HG02852 (cell line): ENCODE measurements around the gene PAQR6.
A peak's percentile ranks its signal among the peaks of the same experiment; 100 is the strongest.

Experiments
- ATAC-seq: cut with Tn5 transposase; IDR thresholded peaks from one replicate; pipeline ENCODE4 v1.9.1; 2021; ENCODE audit warnings: mild to moderate bottlenecking, moderate library complexity; ENCODE audit not compliant: unreplicated experiment

The PAQR6 gene

DNA sequence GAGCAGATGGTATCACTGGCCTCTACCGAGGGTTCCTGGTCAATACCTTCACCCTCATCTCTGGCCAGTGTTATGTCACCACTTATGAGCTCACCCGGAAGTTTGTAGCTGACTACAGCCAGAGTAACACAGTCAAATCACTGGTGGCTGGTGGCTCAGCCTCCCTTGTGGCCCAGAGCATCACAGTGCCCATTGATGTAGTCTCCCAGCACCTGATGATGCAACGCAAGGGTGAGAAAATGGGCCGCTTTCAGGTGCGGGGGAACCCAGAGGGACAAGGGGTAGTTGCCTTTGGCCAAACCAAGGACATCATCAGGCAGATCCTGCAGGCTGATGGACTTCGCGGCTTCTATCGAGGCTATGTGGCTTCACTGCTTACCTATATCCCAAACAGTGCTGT is 47.8 kb downstream of the PAQR6 start:
- no peak for ATAC-seq

DNA sequence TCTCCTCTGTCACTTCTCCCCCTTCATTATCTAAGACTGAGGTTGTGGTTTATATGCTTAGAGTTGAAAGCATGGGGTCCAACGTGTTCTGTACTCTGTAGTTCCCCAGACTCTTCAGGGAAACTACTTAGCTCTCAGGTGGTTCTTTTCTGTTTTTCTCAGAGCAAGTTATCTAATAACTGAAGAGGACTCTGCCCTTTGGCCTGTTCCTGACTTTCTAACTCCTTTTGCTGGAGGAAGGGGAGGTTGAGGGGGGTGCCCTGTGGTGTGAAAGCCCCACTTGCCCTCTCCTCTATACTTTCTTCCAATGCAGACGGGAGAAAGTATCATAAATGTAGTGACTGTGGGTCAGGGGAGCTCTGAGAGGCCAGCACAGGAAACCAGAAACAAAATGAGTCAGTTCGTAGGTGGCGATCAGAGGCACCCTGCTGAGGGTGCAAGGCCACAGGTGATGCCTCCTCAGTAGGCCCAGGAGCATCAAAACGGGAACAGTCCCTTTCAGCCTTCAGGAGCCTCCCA is 49.0 kb downstream of the PAQR6 start:
- no peak for ATAC-seq

DNA sequence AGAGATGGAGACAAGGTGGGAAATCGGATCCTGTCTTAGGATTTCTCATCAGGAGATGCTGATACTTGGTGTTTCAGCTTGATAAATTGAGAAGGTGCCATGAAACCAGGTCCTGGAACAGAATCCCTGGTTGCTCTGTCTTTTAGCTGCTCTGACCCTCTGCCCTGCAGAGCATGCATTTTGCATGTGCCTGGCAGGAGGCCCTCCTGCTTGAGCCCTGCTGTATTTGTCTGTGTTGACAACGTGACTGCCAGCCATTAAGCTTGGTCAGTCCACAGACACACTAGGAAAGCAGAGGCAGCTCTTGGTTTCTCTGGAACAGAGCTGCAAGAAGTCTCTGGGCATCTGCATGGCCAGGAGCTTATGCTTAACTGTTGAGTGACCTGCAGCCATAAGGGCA is 51.4 kb downstream of the PAQR6 start:
- no peak for ATAC-seq

DNA sequence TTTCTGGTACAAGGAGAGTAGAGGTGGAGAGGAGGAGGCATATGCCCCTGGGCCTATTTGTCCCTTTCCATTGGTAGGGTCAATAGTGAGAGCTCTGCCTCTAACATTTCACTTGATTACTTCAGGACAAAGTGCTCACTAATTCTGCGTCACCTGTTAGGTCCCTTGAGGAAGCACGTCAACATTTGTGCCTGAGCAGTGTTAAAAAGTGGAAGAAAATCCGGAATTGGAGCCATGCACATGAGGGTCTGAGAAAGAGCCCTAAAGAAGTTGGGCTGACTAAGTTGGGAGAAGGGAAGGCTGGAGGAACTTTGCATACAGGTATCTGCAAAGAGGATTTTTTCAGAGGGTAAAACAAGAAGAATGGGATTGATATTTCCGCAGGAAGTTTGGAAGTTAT is 52.0 kb downstream of the PAQR6 start:
- no peak for ATAC-seq

DNA sequence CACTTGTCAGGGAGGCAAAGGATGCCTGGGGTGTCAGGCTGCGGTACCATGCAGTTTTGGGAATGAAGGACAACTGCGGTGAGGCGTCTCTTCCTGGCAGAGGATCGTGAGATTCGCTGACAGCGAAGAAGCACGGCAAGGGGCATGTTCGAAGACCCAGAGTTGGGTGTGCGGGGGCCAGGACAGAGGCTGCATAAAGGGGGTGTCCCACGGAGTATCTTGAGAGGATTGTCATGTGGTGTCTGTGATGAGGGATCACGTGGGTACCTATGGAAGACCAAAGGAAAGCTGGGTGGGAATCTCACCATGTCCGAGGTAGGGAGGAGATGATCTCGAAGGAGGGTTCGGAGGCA is 53.6 kb downstream of the PAQR6 start:
- ATAC-seq = no peak

DNA sequence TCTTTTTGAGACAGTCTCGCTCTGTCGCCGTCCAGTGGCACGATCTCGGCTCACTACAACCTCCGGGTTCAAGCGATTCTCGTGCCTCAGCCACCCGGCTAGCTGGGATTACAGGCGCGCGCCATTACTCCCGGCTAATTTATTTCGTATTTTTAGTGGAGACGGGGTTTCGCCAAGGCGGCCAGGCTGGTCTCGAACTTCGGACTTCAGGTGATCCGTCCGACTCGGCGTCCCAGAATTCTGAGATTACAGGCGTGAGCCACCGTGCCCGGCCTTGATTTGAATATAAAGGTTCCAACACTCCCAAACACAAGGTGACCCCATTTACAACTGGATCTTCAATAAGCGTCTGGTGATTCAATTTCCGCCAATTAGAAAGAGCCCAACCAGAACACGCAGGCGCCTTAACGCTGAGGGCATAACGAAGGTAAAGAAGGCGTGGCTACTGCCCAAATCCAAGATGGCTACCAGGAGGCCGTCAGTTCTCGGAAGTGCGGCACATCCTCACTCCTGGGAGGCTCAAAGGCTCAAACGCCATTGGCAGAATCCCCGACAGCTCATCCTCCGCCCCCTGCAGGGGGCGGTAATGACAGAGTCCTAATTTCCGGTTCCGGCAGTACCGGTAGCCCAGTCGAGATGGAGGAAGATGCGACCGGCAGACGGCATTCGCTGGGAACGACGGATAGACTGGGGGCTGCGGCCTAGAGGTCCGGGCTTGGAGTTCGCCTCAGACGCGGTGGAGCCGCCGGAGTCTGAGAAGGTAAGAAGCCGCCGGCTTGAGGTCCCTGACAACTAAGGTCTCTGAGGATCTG is 54.2 kb downstream of the PAQR6 start, which contains the start of gene SLC25A44:
TSS of gene SLC25A44 (plus strand) at position 617 of the 812 bp plus-strand sequence. CDS start 5,744 bp downstream, outside the sequence.
- peak; percentile 95 for ATAC-seq
